Measurements from ENCODE around the gene STAP2.
A peak's percentile ranks its signal among the peaks of the same experiment; 100 is the strongest.
"Not testable (repeated sequence)": the region's sequence is repeated elsewhere in the genome, so short reads cannot be mapped to it uniquely, and the experiment has no call there.

The STAP2 gene

DNA sequence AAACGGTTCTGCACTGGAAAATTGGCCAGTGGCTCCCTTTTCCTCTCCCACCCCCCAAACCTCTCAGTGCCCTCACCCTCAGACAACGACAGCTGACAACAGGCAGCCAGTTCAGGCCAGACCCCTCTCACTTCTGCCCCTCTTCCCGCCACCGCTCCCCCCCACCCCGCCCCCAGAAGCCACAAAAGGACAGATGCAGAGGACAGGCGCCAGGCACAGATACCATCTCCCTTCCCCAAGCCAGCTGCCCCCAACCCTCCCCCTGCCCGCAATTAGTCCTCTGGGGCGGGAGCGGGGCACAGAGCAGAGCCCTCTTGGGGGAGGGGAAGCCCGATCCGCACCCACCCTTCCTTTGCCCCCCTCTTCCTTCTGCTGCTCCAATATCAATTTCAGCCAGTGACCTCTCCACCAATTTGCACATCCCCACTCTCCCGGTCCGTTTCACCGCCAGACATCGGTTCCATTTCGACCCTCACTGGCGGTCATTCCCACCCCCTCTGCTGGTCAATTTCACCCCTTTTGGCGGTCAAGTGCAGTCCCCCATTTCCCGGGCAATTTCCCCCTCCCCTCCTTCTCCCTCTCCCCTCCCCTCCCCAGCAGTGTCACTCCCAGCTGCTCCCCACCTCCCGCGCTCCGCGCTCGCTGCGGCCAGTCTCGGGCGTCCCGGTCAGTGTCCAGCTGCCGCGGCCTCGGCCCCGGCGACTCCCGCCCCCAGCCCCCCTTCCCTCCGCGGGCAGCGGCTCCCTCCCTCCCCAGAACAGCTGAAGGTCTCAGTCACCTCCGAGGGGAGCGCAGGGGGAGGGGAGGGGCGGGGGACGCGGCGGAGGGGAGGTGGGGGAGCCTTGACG, 60.0 kb downstream of the STAP2 start, which contains the start of gene SHD:
SHD (plus strand) TSS at position 848 of the 848 bp plus-strand sequence. CDS start 798 bp downstream, outside the sequence.
- Mint-ChIP-seq H3K27ac (peak within 1 kb of the TSS; percentile 41), H3K36me3 (ENCODE audit: low read depth) (no peaks in the 10 kb centered on the region), H3K27me3 (ENCODE audit: low read depth) (peaks cover 29% of the 10 kb centered on the region), H3K4me3 (no peak within 1 kb of the TSS), H3K4me1 (ENCODE audit: low read depth) (peaks cover 2% of the 10 kb centered on the region), H3K9me3 (no peaks in the 10 kb centered on the region)
- no peak for DNase-seq (ENCODE audit: low spot score)

DNA sequence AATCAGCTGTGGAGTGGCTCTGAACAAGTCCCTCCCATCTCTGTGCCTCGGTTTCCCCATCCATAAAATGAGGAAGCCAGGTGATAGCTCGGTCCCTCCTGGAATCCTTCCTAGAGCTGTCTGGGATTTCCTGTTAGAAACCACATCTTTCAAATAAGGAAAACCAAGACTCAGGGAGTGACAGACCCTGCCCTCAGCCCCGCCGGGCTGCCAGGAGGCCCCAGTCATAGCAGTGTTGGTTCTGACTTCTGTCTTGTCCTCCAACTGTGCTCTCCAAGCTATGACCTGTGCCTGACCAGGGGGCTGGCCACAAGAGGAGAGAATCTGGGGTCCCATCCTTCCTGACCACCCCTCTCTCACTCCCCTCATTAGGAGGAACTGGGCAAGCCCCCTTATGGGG, 60.6 kb downstream of the STAP2 start:
- Mint-ChIP-seq H3K36me3 (ENCODE audit: low read depth) (no peaks in the 10 kb centered on the region), H3K27me3 (ENCODE audit: low read depth) (peaks cover 29% of the 10 kb centered on the region), H3K9me3 (no peaks in the 10 kb centered on the region), H3K4me1 (ENCODE audit: low read depth) (peaks cover 2% of the 10 kb centered on the region), H3K4me3 (no peak overlapping the region), H3K27ac (no peak overlapping the region)
- no peak for DNase-seq (ENCODE audit: low spot score)

DNA sequence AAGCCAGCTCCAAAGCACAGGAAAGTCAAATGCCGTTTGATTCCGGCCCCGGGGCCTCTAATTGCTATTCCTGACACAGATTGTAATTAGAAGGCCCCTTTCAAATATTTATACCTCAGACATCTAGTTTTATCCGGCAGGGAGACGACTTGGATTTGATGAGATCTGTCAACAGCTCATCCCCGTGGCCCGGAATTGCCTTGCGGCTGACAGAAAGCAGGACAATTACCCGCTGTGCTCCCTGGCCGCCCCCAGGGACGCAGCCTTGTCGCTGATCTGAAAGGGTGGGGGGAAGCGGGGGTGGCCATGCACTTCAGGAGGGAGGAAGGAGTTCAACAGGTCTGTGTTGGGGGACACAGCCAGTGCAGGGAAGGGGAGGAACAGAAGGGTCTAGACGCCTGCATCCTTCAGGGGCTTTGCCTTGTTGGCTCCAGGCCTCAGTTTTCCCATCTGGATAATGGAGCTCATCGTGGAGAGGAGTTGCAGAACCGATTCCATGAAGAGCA, 61.4 kb downstream of the STAP2 start:
- Mint-ChIP-seq H3K27me3 (ENCODE audit: low read depth) (peaks cover 29% of the 10 kb centered on the region), H3K27ac (no peak overlapping the region), H3K9me3 (no peaks in the 10 kb centered on the region), H3K4me3 (no peak overlapping the region), H3K4me1 (ENCODE audit: low read depth) (peaks cover 2% of the 10 kb centered on the region), H3K36me3 (ENCODE audit: low read depth) (peaks cover under 1% of the 10 kb centered on the region)
- DNase-seq (ENCODE audit: low spot score) = no peak

DNA sequence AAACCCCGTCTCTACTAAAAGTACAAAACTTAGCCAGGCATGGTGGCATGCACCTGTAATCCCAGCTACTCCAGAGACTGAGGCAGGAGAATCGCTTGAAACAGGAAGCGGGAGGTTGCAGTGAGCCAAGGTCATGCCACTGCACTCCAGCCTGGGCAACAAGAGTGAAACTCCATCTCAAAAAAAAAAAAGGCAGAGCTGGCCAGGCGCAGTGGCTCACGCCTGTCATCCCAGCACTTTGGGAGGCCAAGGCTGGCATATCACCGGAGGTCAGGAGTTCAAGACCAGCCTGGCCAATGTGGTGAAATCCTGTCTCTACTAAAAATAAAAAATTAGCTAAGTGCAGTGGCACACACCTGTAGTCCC, 64.3 kb downstream of the STAP2 start:
- H3K36me3 Mint-ChIP-seq (ENCODE audit: low read depth); H3K4me3 Mint-ChIP-seq; H3K9me3 Mint-ChIP-seq; DNase-seq (ENCODE audit: low spot score); H3K4me1 Mint-ChIP-seq (ENCODE audit: low read depth); H3K27ac Mint-ChIP-seq: not testable (repeated sequence)
- peaks cover 14% of the 10 kb centered on the region for H3K27me3 Mint-ChIP-seq (ENCODE audit: low read depth)
